Endothelial cell of hepatic sinusoid (primary cell): ENCODE data around the gene MYO5C.

Experiments used
- in situ Hi-C: cut with HindIII; loops from 2 replicates; pipeline ENCODE4 v1.10.0; 2017; ENCODE audit warnings: low sequenced_read_pairs

MYO5C gene

GRCh38 chr15:52295421-52296001 lies at the start of gene MYO5C:
Gene MYO5C (minus strand): TSS chr15:52295804. CDS start chr15:52295636, 168 bp downstream.
- in situ Hi-C loops: loop anchor here (5.0 kb wide), 2 partner anchors 37 to 38 kb away; no protein-coding TSS in a partner anchor

GRCh38 chr15:52344592-52344991 lies 49.0 kb upstream of the MYO5C start:
- in situ Hi-C loops: no loop called here

DNA sequence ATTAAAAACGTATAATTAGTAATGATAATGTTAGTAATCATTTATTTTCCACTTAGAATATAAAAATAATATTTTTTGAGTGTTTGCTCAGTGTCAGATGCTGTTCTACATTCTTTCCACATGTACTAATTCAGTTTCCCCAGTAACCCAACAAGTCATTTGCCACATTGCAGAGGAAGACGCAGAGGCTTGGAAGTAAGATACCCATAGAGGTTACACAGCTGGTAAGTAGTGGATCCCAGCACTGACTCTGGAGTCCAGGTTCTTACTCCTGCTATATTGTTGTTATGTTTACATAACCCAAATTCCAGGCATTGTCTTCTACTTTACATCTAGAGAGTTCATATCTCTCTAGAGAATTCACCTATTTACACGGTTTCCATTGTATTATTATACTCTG lies 48.2 kb upstream of the MYO5C start:
- in situ Hi-C loops: no loop called here

GRCh38 chr15:52340093-52340492 lies 44.5 kb upstream of the MYO5C start:
- in situ Hi-C loops: no loop called here

- in situ Hi-C loops: no loop called here
Observed at GRCh38 chr15:52338891-52339290, 43.3 kb upstream of the MYO5C start.

GRCh38 chr15:52338058-52338457 lies 42.5 kb upstream of the MYO5C start:
- in situ Hi-C loops: no loop called here

GRCh38 chr15:52337198-52337853 lies 41.7 kb upstream of the MYO5C start:
- in situ Hi-C loops: no loop called here

- in situ Hi-C loops: no loop called here
Observed at GRCh38 chr15:52336529-52336928, 40.9 kb upstream of the MYO5C start.

- in situ Hi-C loops: loop anchor here (5.0 kb wide), 1 partner anchor 37 kb away; the partner anchor contains the start of gene MYO5C
Observed at GRCh38 chr15:52334491-52335160, 39.0 kb upstream of the MYO5C start.

GRCh38 chr15:52331490-52332240 lies 36.1 kb upstream of the MYO5C start:
- in situ Hi-C loops: loop anchor here (5.0 kb wide), 1 partner anchor 34 kb away; the partner anchor contains the start of gene MYO5C

DNA sequence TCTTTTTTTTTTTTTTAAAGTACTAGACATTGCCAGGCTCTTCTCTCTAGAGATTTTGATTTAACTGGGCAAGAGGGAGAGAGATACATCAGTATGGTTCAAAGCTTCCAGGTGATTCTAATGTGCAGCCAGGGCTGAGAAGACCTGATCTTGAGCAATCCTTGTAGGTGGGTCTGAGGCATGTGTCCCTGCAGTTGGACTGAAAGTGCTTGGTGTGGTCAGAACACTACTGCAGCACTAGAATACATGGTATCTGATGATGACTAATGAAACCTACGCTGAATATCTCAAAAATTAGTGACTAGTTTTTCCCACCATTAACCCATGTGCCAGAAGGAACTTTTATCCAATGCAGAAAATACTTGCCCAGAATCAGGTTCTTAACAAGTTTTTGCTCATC lies 34.4 kb upstream of the MYO5C start:
- in situ Hi-C loops: loop anchor here (5.0 kb wide), 1 partner anchor 33 kb away; the partner anchor contains the start of gene MYO5C

DNA sequence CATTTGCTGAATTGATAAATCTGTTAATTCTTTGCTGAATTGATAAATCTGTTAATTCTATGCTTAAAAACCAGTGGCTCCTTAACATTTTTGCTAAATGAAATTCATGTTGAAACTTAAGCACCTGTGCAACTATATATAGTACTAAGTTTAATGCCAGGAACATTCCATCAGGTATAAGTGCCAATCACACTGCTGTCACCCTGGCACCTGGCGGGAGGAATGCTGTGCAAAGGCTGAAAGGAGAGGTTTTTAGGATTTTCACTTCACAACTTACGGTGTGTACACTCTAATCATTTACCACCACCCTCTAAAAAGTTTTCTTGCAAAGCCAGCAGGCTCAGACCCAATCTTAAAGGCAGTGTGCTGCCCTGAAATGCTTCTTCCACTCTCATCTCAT lies 33.5 kb upstream of the MYO5C start:
- in situ Hi-C loops: no loop called here

- in situ Hi-C loops: no loop called here
Observed at GRCh38 chr15:52328680-52329079, 33.1 kb upstream of the MYO5C start.

- in situ Hi-C loops: no loop called here
Observed at GRCh38 chr15:52326756-52327155, 31.2 kb upstream of the MYO5C start.

DNA sequence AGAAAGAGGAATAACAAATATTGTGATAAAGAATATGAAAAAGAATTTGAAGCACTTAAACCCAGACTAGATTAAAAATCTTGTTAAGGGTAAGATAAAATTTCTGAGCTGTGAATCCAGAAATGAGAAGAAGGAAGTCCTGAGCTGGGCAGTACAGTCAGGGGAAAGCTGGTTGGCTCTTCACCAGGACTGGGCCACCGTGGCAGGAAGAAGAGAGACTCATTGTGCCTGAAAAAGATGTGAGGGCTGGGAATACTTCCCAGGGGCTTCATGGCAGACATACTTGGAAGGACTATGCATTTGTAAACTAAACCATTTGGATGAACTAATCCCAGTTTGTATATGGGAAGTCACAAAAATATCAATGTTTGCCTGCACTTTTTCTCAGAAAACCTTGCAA lies 28.5 kb upstream of the MYO5C start:
- in situ Hi-C loops: no loop called here

GRCh38 chr15:52318729-52319500 lies 23.3 kb upstream of the MYO5C start:
- in situ Hi-C loops: no loop called here

- in situ Hi-C loops: no loop called here
Observed at GRCh38 chr15:52317688-52318087, 22.1 kb upstream of the MYO5C start.

- in situ Hi-C loops: no loop called here
Observed at GRCh38 chr15:52317022-52317421, 21.4 kb upstream of the MYO5C start.

DNA sequence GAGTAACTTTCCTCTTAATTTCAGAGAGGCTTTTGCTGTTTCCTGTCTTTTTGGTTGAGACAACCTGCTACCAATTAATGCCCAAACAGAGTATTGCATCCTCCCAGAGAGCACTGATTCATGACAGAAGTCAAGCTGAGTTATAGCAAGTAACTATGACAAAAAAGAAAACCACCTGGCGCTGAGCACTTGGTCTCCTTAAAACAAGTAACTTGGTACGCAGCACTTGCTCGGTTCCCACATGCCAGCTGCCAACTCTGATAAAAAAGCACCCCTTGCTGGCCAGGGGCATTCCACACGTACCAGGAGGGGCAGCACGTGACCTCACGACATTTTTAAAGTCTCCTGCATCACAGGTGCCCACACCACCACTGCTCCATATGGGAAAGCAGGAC lies 13.5 kb upstream of the MYO5C start:
- in situ Hi-C loops: no loop called here

GRCh38 chr15:52308446-52309153 lies 13.0 kb upstream of the MYO5C start:
- in situ Hi-C loops: no loop called here
